Astrocyte (in vitro differentiated cells and primary cell): ENCODE measurements around the gene ANKLE2. TPM values are rescaled to one million over a fixed set of nuclear protein-coding genes. Genes with fewer than 3 reads are reported as not detected.

ENCODE experiments used
- DNase-seq: peaks from one replicate; pipeline ENCODE4 v3.0.0-alpha.2; 2010; ENCODE audit warnings: low read depth
- FAIRE-seq: peaks from 2 replicates; lab custom pipeline; 2011; peaks lifted over from hg19 to GRCh38; lab: Jason Lieb, UNC
- H2AFZ ChIP-seq: 2 replicates; pipeline ENCODE4 v1.6.0; 2012; ENCODE audit warnings: low read depth, low read length, inconsistent platforms
- H3K27ac ChIP-seq: 2 replicates; pipeline ENCODE4 v1.5.1; 2011; ENCODE audit warnings: low read depth, low read length, inconsistent platforms
- H3K27me3 ChIP-seq: 2 replicates; pipeline ENCODE4 v1.6.0; 2011; ENCODE audit warnings: low read length, inconsistent platforms; ENCODE audit not compliant: insufficient read depth
- H3K36me3 ChIP-seq: 2 replicates; pipeline ENCODE4 v1.5.1; 2011; ENCODE audit warnings: low read length, inconsistent platforms; ENCODE audit not compliant: insufficient read depth
- H3K4me1 ChIP-seq: 2 replicates; pipeline ENCODE4 v1.5.1; 2011; ENCODE audit warnings: low read length, inconsistent platforms; ENCODE audit not compliant: insufficient read depth
- H3K4me2 ChIP-seq: 2 replicates; pipeline ENCODE4 v1.6.0; 2012; ENCODE audit warnings: low read length, inconsistent platforms
- H3K4me3 ChIP-seq: 2 replicates; pipeline ENCODE4 v1.5.1; 2011; ENCODE audit warnings: low read depth, mild to moderate bottlenecking, low read length, inconsistent platforms; ENCODE audit not compliant: insufficient read depth
- H3K79me2 ChIP-seq: 2 replicates; pipeline ENCODE4 v1.6.0; 2012; ENCODE audit warnings: mild to moderate bottlenecking, low read length, inconsistent platforms; ENCODE audit not compliant: insufficient read depth
- H3K9ac ChIP-seq: 2 replicates; pipeline ENCODE4 v1.6.0; 2012; ENCODE audit warnings: mild to moderate bottlenecking, low read length, inconsistent platforms
- H3K9me3 ChIP-seq: 2 replicates; pipeline ENCODE4 v1.5.1; 2012; ENCODE audit warnings: low read depth, mild to moderate bottlenecking, low read length, inconsistent platforms; ENCODE audit not compliant: insufficient read depth
- H4K20me1 ChIP-seq: 2 replicates; pipeline ENCODE4 v1.6.0; 2012; ENCODE audit warnings: low read length, inconsistent platforms; ENCODE audit not compliant: insufficient read depth
- H3K27ac Mint-ChIP-seq: one replicate; pipeline ENCODE4 v1.8.0; 2021; ENCODE audit warnings: mild to moderate bottlenecking, mixed read lengths; ENCODE audit not compliant: unreplicated experiment
- H3K27me3 Mint-ChIP-seq: one replicate; pipeline ENCODE4 v1.8.0; 2021; ENCODE audit warnings: low read depth, mixed read lengths; ENCODE audit not compliant: unreplicated experiment
- H3K36me3 Mint-ChIP-seq: one replicate; pipeline ENCODE4 v1.8.0; 2021; ENCODE audit warnings: low read depth, mixed read lengths; ENCODE audit not compliant: unreplicated experiment
- H3K4me1 Mint-ChIP-seq: one replicate; pipeline ENCODE4 v1.8.0; 2021; ENCODE audit warnings: low read depth, mixed read lengths; ENCODE audit not compliant: unreplicated experiment
- H3K4me3 Mint-ChIP-seq: one replicate; pipeline ENCODE4 v1.8.0; 2021; ENCODE audit warnings: mild to moderate bottlenecking, moderate library complexity, mixed read lengths; ENCODE audit not compliant: unreplicated experiment
- H3K9me3 Mint-ChIP-seq: one replicate; pipeline ENCODE4 v1.8.0; 2021; ENCODE audit warnings: mild to moderate bottlenecking, mixed read lengths; ENCODE audit not compliant: unreplicated experiment
- EZH2 ChIP-seq: IDR thresholded peaks from 2 replicates; pipeline ENCODE4 v1.6.1; 2012; ENCODE audit warnings: mild to moderate bottlenecking, low read length, inconsistent platforms; ENCODE audit not compliant: insufficient read depth
- total RNA-seq: library from RNA; stranded (reverse); gene quantifications from 2 replicates; pipeline ENCODE4 v1.2.1, GENCODE V29; 2021
- TF ChIP-seq, protein P1 (sequence below): IDR thresholded peaks from 2 replicates; pipeline ENCODE4 v1.5.1; 2011; ENCODE audit warnings: low read depth, mild to moderate bottlenecking, inconsistent platforms, low read length, moderate library complexity; ENCODE audit not compliant: insufficient read depth

ANKLE2 gene
- total RNA-seq, 1 donor from 2014 or later: 140 TPM

DNA sequence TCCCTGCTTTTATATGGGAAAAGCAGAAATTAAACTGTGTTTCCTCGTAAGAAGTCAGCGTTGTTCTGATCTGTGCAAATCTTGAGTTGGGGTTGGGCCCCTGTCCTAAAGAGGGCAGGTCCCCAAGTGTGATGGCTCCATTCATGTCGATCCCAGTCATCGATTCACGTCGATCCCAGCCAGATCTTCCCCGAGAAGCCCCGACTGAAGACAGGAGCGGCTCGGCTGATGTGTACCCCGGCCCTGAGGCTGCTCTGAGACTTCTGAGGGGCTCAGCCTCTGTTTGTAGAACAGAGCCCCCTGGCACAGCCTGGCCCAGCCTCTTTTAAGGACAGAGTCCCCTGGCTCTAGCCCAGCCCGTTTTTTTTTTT lies 41.7 kb downstream of the ANKLE2 start:
- peaks cover 11% of the 10 kb centered on the region for H3K4me1 ChIP-seq
- peaks cover 11% of the 10 kb centered on the region for H3K36me3 Mint-ChIP-seq
- H3K27ac ChIP-seq: no peak overlapping the region
- no peak for TF ChIP-seq EZH2
- TF ChIP-seq, protein P1, sequence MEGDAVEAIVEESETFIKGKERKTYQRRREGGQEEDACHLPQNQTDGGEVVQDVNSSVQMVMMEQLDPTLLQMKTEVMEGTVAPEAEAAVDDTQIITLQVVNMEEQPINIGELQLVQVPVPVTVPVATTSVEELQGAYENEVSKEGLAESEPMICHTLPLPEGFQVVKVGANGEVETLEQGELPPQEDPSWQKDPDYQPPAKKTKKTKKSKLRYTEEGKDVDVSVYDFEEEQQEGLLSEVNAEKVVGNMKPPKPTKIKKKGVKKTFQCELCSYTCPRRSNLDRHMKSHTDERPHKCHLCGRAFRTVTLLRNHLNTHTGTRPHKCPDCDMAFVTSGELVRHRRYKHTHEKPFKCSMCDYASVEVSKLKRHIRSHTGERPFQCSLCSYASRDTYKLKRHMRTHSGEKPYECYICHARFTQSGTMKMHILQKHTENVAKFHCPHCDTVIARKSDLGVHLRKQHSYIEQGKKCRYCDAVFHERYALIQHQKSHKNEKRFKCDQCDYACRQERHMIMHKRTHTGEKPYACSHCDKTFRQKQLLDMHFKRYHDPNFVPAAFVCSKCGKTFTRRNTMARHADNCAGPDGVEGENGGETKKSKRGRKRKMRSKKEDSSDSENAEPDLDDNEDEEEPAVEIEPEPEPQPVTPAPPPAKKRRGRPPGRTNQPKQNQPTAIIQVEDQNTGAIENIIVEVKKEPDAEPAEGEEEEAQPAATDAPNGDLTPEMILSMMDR: no peak
- H3K79me2 ChIP-seq: peaks cover 41% of the 10 kb centered on the region
- no peak overlapping the region for H3K27ac Mint-ChIP-seq
- H3K4me3 ChIP-seq: no peak overlapping the region
- H3K4me2 ChIP-seq: no peak overlapping the region
- H3K36me3 ChIP-seq: peaks cover 39% of the 10 kb centered on the region
- H3K9me3 Mint-ChIP-seq: no peaks in the 10 kb centered on the region
- H3K27me3 ChIP-seq: no peaks in the 10 kb centered on the region
- DNase-seq (no peak), FAIRE-seq (no peak)
- no peak overlapping the region for H2AFZ ChIP-seq
- H4K20me1 ChIP-seq: peaks cover 78% of the 10 kb centered on the region
- H3K4me3 Mint-ChIP-seq: no peak overlapping the region
- peaks cover 3% of the 10 kb centered on the region for H3K4me1 Mint-ChIP-seq
- H3K9ac ChIP-seq: no peak overlapping the region
- no peaks in the 10 kb centered on the region for H3K9me3 ChIP-seq
- H3K27me3 Mint-ChIP-seq: no peaks in the 10 kb centered on the region

DNA sequence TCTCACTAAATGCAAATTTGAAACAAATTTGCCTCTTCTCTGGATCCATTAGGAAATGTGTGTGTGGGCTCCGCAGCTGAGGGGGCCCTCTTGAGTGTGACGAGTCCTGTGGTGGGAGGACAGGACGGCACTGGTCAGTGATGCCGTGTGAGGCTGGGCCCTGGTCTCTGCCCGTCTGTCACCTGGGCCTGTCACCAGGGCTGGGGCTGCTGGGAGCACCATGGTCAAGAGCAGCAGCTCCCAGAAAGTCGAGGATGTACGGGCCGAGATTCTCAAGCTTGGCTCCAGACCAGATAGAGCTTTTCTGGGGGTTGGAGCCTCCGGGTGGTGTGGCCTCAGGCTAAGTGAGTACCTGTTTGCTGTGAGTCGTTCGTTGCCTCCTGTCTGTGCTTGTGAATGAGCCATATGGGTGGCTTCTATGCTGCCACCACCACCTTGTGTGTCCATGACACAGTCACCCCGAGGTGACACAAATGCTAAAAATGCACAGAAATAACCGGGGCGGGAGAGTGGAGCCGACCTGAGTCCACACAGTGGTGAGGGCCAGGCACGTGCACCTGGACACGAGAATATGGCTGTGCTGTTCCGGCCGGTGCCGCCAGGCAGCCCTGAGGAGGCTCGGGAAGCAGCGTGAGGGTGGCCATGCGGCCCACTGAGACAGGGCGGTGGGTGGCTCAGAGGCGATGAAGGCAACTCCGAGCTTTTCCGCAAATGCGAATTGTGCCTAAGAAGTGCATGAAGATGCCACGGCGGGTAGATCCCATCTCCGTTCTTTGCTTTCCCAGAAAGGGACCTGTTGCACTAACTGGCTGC lies 42.3 kb downstream of the ANKLE2 start:
- no peaks in the 10 kb centered on the region for H3K9me3 Mint-ChIP-seq
- Histone ChIP-seq H3K9ac (no peak overlapping the region), H2AFZ (no peak overlapping the region), H3K4me2 (no peak overlapping the region), H3K79me2 (peaks cover 41% of the 10 kb centered on the region), H3K27ac (no peak overlapping the region), H3K27me3 (no peaks in the 10 kb centered on the region), H3K36me3 (peaks cover 37% of the 10 kb centered on the region), H3K4me3 (no peak overlapping the region), H3K4me1 (peaks cover 11% of the 10 kb centered on the region), H3K9me3 (no peaks in the 10 kb centered on the region), H4K20me1 (peaks cover 78% of the 10 kb centered on the region)
- H3K4me1 Mint-ChIP-seq: peaks cover 3% of the 10 kb centered on the region
- FAIRE-seq (no peak), DNase-seq (no peak)
- H3K36me3 Mint-ChIP-seq: peaks cover 13% of the 10 kb centered on the region
- H3K4me3 Mint-ChIP-seq: no peak overlapping the region
- H3K27me3 Mint-ChIP-seq: no peaks in the 10 kb centered on the region
- H3K27ac Mint-ChIP-seq: no peak overlapping the region
- TF ChIP-seq EZH2: no peak
- TF ChIP-seq, protein P1: no peak

DNA sequence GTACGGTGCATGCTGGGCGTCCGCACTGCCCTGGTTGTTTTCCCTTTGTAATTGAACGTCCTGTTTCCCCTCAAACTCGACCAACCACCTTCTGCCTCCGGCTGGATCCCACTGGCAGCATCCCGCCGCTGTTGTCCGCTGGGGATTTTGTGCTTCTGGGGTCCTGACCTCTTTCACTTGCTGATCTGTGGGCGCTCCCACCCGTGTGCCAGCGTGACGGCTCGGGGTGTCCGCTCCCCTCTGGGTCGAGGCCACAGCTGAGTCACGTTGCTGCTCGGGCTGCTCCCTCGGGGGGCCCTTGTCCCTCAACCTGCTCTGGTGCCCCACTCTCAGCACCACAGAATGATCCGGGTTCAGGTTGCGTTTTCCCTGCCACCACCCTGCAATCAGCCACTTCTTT lies 43.0 kb downstream of the ANKLE2 start:
- no peak overlapping the region for H3K4me3 ChIP-seq
- Mint-ChIP-seq H3K9me3 (no peaks in the 10 kb centered on the region), H3K4me1 (no peaks in the 10 kb centered on the region), H3K4me3 (no peak overlapping the region), H3K27ac (no peak overlapping the region), H3K36me3 (peaks cover 10% of the 10 kb centered on the region), H3K27me3 (no peaks in the 10 kb centered on the region)
- FAIRE-seq (no peak), DNase-seq (no peak)
- no peak overlapping the region for H3K27ac ChIP-seq
- peaks cover 4% of the 10 kb centered on the region for H3K4me1 ChIP-seq
- H3K9me3 ChIP-seq: no peaks in the 10 kb centered on the region
- no peak overlapping the region for H2AFZ ChIP-seq
- H3K4me2 ChIP-seq: no peak overlapping the region
- H4K20me1 ChIP-seq: peaks cover 78% of the 10 kb centered on the region
- no peaks in the 10 kb centered on the region for H3K27me3 ChIP-seq
- H3K36me3 ChIP-seq: peaks cover 35% of the 10 kb centered on the region
- no peak overlapping the region for H3K9ac ChIP-seq
- peaks cover 41% of the 10 kb centered on the region for H3K79me2 ChIP-seq
- TF ChIP-seq, protein P1: no peak
- TF ChIP-seq EZH2: no peak
